ENCODE data around the gene USP35.

DNA sequence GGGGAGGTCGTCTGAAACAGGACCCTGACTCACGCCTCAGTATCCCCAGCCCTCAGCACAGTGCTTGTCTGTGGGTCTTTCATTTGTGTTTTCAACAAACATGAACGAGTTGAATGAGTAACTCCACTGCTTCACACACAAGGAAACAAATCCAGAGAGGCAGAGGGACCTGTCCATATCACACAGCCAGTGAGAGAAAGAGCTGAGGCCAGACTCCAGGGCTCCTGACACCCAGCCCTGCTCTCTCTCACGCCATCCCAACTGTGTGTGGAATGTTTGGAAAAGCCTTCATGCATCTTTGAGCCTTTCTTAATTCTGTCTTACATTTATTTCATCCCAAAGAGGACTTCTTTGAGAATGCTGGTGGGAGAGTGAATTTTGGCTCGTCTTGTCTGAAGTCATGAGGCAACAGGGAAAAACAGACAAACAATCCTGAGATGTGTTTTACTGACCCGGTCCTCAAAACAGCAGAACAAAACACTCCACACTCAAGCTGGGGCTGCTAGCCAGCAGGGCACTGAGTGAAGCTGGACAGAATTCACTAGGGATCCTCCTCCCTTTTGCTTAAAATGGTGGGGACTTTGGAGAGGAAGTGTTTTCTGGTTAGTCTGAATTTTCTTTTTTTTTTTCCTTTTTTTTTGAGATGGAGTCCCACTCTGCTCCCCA is 29.6 kb upstream of the USP35 start:
- TF ChIP-seq SP1 (IDR thresholded peaks at IDR 0.05) (no peak), BHLHE40 (IDR thresholded peaks at IDR 0.05; ENCODE audit: borderline replicate concordance) (no peak), SUZ12 (IDR thresholded peaks at IDR 0.05) (no peak), ELF4 (IDR thresholded peaks at IDR 0.05) (no peak), NFRKB (IDR thresholded peaks at IDR 0.05) (no peak), ARNT (IDR thresholded peaks at IDR 0.05) (no peak), FOXM1 (IDR thresholded peaks at IDR 0.05; ENCODE audit: borderline replicate concordance) (no peak)
